ENCODE measurements around the gene FADS2.

Gene FADS2

DNA sequence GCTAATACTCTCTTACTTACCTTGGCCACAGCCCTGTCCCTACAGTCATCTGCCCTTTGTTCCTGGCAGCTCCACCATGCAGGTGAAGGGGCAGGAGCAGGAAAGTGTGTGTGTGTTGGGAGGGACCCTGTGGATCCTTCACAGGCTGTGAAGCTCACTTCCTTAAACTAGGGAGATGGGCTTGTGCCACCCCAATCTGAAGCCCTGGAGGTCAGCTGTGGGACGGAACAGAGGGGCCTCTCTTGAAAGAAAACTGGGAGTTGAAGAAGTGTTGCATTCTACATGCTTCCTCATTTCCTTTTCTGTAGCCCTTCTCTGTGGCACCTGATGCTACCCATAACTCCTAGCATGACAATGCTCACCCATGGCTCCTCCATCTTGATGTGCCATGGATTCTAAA is 23.0 kb upstream of the FADS2 start:
- H3K27ac ChIP-seq = no peak overlapping the region
- TF ChIP-seq, protein P1, sequence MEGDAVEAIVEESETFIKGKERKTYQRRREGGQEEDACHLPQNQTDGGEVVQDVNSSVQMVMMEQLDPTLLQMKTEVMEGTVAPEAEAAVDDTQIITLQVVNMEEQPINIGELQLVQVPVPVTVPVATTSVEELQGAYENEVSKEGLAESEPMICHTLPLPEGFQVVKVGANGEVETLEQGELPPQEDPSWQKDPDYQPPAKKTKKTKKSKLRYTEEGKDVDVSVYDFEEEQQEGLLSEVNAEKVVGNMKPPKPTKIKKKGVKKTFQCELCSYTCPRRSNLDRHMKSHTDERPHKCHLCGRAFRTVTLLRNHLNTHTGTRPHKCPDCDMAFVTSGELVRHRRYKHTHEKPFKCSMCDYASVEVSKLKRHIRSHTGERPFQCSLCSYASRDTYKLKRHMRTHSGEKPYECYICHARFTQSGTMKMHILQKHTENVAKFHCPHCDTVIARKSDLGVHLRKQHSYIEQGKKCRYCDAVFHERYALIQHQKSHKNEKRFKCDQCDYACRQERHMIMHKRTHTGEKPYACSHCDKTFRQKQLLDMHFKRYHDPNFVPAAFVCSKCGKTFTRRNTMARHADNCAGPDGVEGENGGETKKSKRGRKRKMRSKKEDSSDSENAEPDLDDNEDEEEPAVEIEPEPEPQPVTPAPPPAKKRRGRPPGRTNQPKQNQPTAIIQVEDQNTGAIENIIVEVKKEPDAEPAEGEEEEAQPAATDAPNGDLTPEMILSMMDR (IDR thresholded peaks at IDR 0.05) = no peak
- H3K4me3 ChIP-seq (ENCODE audit: low read depth, low read length) = no peak overlapping the region
- H2AFZ ChIP-seq = no peak overlapping the region
- no peaks in the 10 kb centered on the region for H3K36me3 ChIP-seq (ENCODE audit: control insufficient read depth, insufficient read depth, low read length)
- no peaks in the 10 kb centered on the region for H3K4me1 ChIP-seq
- H3K79me2 ChIP-seq = no peaks in the 10 kb centered on the region
- H3K9me3 ChIP-seq (ENCODE audit: control insufficient read depth, low read length) = no peaks in the 10 kb centered on the region
- H3K9ac ChIP-seq = no peak overlapping the region
- no peak overlapping the region for H3K4me2 ChIP-seq (ENCODE audit: low read length)
- no peaks in the 10 kb centered on the region for H3K27me3 ChIP-seq (ENCODE audit: control insufficient read depth, insufficient read depth, low read length)

DNA sequence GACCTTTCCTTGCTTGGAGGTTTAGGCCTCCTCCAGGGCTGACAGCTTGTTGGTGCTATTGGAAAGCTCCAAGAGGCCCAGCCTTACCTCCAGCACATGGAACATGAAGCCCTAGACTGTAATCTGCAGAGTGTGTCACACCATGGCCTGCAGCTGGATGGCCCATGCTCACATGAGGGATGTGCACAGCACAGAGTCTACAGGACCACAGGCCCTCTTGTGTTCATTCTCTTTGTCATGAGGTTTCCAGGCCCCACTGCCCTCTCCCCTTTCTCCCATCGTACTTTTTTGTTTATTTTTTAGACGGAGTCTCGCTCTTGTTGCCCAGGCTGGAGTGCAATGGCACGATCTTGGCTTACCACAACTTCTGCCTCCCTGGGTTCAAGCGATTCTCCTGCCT is 21.3 kb upstream of the FADS2 start:
- H3K4me2 ChIP-seq (ENCODE audit: low read length) = no peak overlapping the region
- no peaks in the 10 kb centered on the region for H3K9me3 ChIP-seq (ENCODE audit: control insufficient read depth, low read length)
- no peaks in the 10 kb centered on the region for H3K4me1 ChIP-seq
- no peaks in the 10 kb centered on the region for H3K27me3 ChIP-seq (ENCODE audit: control insufficient read depth, insufficient read depth, low read length)
- H3K27ac ChIP-seq = no peak overlapping the region
- H3K36me3 ChIP-seq (ENCODE audit: control insufficient read depth, insufficient read depth, low read length) = no peaks in the 10 kb centered on the region
- H2AFZ ChIP-seq = no peak overlapping the region
- H3K9ac ChIP-seq = no peak overlapping the region
- H3K79me2 ChIP-seq = no peaks in the 10 kb centered on the region
- H3K4me3 ChIP-seq (ENCODE audit: low read depth, low read length) = no peak overlapping the region
- TF ChIP-seq, protein P1 (IDR thresholded peaks at IDR 0.05) = no peak

- no peak overlapping the region for H3K9ac ChIP-seq
- H3K27ac ChIP-seq = no peak overlapping the region
- no peaks in the 10 kb centered on the region for H3K79me2 ChIP-seq
- no peak overlapping the region for H3K4me3 ChIP-seq (ENCODE audit: low read depth, low read length)
- H3K4me1 ChIP-seq = no peaks in the 10 kb centered on the region
- H3K9me3 ChIP-seq (ENCODE audit: control insufficient read depth, low read length) = no peaks in the 10 kb centered on the region
- H2AFZ ChIP-seq = no peak overlapping the region
- no peaks in the 10 kb centered on the region for H3K27me3 ChIP-seq (ENCODE audit: control insufficient read depth, insufficient read depth, low read length)
- TF ChIP-seq, protein P1 (IDR thresholded peaks at IDR 0.05) = no peak
- H3K4me2 ChIP-seq (ENCODE audit: low read length) = no peak overlapping the region
- H3K36me3 ChIP-seq (ENCODE audit: control insufficient read depth, insufficient read depth, low read length) = no peaks in the 10 kb centered on the region
Observed at GRCh38 chr11:61810671-61811175, 17.4 kb upstream of the FADS2 start.

DNA sequence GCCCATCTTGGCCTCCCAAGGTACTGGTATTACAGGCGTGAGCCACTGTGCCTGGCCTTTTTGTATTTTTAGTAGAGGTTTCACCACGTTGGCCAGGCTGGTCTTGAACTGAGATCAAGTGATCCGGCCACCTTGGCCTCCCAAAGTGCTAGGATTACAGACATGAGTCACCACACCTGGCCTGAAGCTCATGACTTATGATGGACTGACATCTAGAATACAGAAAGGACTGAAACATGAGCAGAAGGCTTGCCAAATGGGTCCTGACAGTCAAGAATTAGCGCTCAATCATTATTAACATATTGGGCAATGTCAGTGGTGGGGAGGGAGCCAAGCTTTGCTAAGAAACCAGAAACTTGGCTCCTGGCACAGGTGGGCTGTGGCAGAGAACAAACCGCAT is 16.3 kb upstream of the FADS2 start:
- H3K36me3 ChIP-seq (ENCODE audit: control insufficient read depth, insufficient read depth, low read length) = no peaks in the 10 kb centered on the region
- H3K9ac ChIP-seq = no peak overlapping the region
- H3K79me2 ChIP-seq = no peaks in the 10 kb centered on the region
- TF ChIP-seq, protein P1 (IDR thresholded peaks at IDR 0.05) = no peak
- H3K27ac ChIP-seq = no peak overlapping the region
- H3K9me3 ChIP-seq (ENCODE audit: control insufficient read depth, low read length) = no peaks in the 10 kb centered on the region
- H3K27me3 ChIP-seq (ENCODE audit: control insufficient read depth, insufficient read depth, low read length) = no peaks in the 10 kb centered on the region
- no peak overlapping the region for H3K4me3 ChIP-seq (ENCODE audit: low read depth, low read length)
- no peak overlapping the region for H2AFZ ChIP-seq
- no peaks in the 10 kb centered on the region for H3K4me1 ChIP-seq
- no peak overlapping the region for H3K4me2 ChIP-seq (ENCODE audit: low read length)

DNA sequence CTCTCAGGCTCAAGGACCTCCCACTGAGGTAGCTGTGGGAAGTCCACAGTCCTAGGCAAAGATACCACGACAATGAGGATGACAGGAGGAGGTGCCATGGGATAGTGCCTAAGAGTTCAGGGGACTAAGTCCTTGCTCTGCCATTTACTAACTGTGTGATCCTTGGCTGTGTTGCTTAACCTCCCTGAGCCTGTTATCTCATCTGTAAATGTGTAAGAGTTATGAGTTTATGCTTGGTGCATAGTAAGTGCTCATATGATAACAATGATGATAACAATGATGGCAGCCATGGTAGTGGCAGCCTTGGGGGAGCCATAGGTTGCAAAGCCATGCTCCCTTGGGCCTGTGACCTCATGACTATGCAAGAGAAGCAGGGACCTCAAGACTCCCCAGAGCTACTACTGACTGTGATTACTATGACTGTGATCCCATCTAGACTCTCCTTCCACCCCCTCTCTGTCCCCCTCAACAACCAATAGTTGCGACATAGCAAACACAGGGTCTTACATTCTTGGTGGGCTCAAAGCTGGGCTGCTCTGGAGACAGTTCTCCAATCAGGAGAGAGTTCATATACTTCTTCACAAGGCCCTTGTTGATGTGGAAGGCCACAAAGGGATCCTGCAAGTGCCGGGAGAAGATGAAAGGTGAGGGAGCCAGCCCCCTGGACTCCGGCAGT is 15.2 kb upstream of the FADS2 start:
- H3K4me3 ChIP-seq (ENCODE audit: low read depth, low read length) = no peak overlapping the region
- no peaks in the 10 kb centered on the region for H3K36me3 ChIP-seq (ENCODE audit: control insufficient read depth, insufficient read depth, low read length)
- no peak overlapping the region for H3K4me2 ChIP-seq (ENCODE audit: low read length)
- no peak overlapping the region for H3K27ac ChIP-seq
- TF ChIP-seq, protein P1 (IDR thresholded peaks at IDR 0.05) = no peak
- H3K79me2 ChIP-seq = no peaks in the 10 kb centered on the region
- H3K9me3 ChIP-seq (ENCODE audit: control insufficient read depth, low read length) = no peaks in the 10 kb centered on the region
- no peaks in the 10 kb centered on the region for H3K27me3 ChIP-seq (ENCODE audit: control insufficient read depth, insufficient read depth, low read length)
- no peaks in the 10 kb centered on the region for H3K4me1 ChIP-seq
- no peak overlapping the region for H3K9ac ChIP-seq
- no peak overlapping the region for H2AFZ ChIP-seq
